GM23338 (cell line): ENCODE data around the gene PCDHA12. TPM values are rescaled to one million over a fixed set of nuclear protein-coding genes. Genes with fewer than 3 reads are reported as not detected.

ENCODE experiments used
- ATAC-seq: fragments of 200-7000 bp; cut with Tn5 transposase; 3 replicates; pipeline ENCODE4 v1.9.1; 2020
- DNase-seq: peaks from one replicate; pipeline ENCODE4 v3.0.0-alpha.2; 2015; ENCODE audit warnings: low spot score
- H2AFZ ChIP-seq: fragments of 200-600 bp; sonication (generic); 2 replicates; pipeline ENCODE4 v1.8.0; 2016; ENCODE audit warnings: antibody characterized with exemption, mild to moderate bottlenecking, moderate library complexity
- H3F3A ChIP-seq: fragments of 200-600 bp; sonication (generic); replicated peaks from 2 replicates; pipeline ENCODE4 v1.8.0; 2017; ENCODE audit warnings: antibody characterized with exemption, mixed run types, low read depth
- H3K27ac ChIP-seq: fragments of 200-600 bp; sonication (generic); 2 replicates; pipeline ENCODE4 v1.6.1; 2016; ENCODE audit warnings: low read depth
- H3K27me3 ChIP-seq: fragments of 200-600 bp; sonication (generic); 2 replicates; pipeline ENCODE4 v1.8.0; 2016; ENCODE audit warnings: mild to moderate bottlenecking, mixed run types, moderate library complexity; ENCODE audit not compliant: insufficient read depth
- H3K36me3 ChIP-seq: fragments of 200-600 bp; sonication (generic); 2 replicates; pipeline ENCODE4 v1.8.0; 2016; ENCODE audit warnings: mild to moderate bottlenecking; ENCODE audit not compliant: insufficient read depth
- H3K4me1 ChIP-seq: fragments of 200-600 bp; sonication (generic); 2 replicates; pipeline ENCODE4 v1.8.0; 2016; ENCODE audit warnings: mild to moderate bottlenecking, moderate library complexity; ENCODE audit not compliant: insufficient read depth
- H3K4me2 ChIP-seq: fragments of 200-600 bp; sonication (generic); 2 replicates; pipeline ENCODE4 v1.7.1; 2017; ENCODE audit warnings: mixed run types
- H3K4me3 ChIP-seq: fragments of 200-600 bp; sonication (generic); 2 replicates; pipeline ENCODE4 v1.6.1; 2016; ENCODE audit warnings: mixed run types
- H3K79me2 ChIP-seq: fragments of 200-600 bp; sonication (generic); replicated peaks from 2 replicates; pipeline ENCODE4 v1.8.0; 2017; ENCODE audit warnings: mild to moderate bottlenecking; ENCODE audit not compliant: insufficient read depth
- H3K9me2 ChIP-seq: fragments of 200-600 bp; sonication (generic); 2 replicates; pipeline ENCODE4 v1.8.0; 2017; ENCODE audit not compliant: insufficient read depth
- H4K20me1 ChIP-seq: fragments of 200-600 bp; sonication (generic); replicated peaks from 2 replicates; pipeline ENCODE4 v1.8.0; 2017; ENCODE audit warnings: mild to moderate bottlenecking; ENCODE audit not compliant: insufficient read depth
- H3K27ac Mint-ChIP-seq: 2 replicates; pipeline ENCODE4 v1.8.0; 2020; ENCODE audit warnings: inconsistent platforms, mild to moderate bottlenecking, moderate library complexity, mixed read lengths
- H3K27me3 Mint-ChIP-seq: 3 replicates; pipeline ENCODE4 v1.8.0; 2022; ENCODE audit warnings: low read depth, mild to moderate bottlenecking, moderate library complexity, mixed read lengths, inconsistent platforms; ENCODE audit not compliant: insufficient read depth, poor library complexity
- H3K36me3 Mint-ChIP-seq: 3 replicates; pipeline ENCODE4 v1.8.0; 2021; ENCODE audit warnings: low read depth, mild to moderate bottlenecking, inconsistent platforms, moderate library complexity, mixed read lengths
- H3K4me1 Mint-ChIP-seq: 3 replicates; pipeline ENCODE4 v1.8.0; 2020; ENCODE audit warnings: mild to moderate bottlenecking, inconsistent platforms, mixed read lengths
- H3K4me3 Mint-ChIP-seq: 3 replicates; pipeline ENCODE4 v1.8.0; 2021; ENCODE audit warnings: moderate library complexity, mild to moderate bottlenecking, inconsistent platforms, mixed read lengths
- H3K9me3 Mint-ChIP-seq: 3 replicates; pipeline ENCODE4 v1.8.0; 2020; ENCODE audit warnings: moderate library complexity, mild to moderate bottlenecking, inconsistent platforms, mixed read lengths
- CREB1 ChIP-seq: fragments of 250-450 bp; sonication (Bioruptor Pico); IDR thresholded peaks from 2 replicates; pipeline ENCODE4 v1.5.0; 2020; ENCODE audit warnings: low read depth, mild to moderate bottlenecking, moderate library complexity
- ZNF462 ChIP-seq: fragments of 250-450 bp; sonication (Bioruptor Pico); IDR thresholded peaks from 2 replicates; pipeline ENCODE4 v1.5.0; 2020; ENCODE audit warnings: mild to moderate bottlenecking, moderate library complexity
- polyA plus RNA-seq: library from polyadenylated mRNA; unstranded; fragments of >200 nt; fragmentation: Nextera tagmentation; extraction: Ambion mirVana; gene quantifications from 2 replicates; pipeline ENCODE4 v1.2.1, GENCODE V29; 2016
- total RNA-seq: library from RNA; depleted of rRNA; stranded (reverse); fragments of >200 nt; shearing (Covaris generic); gene quantifications from 2 replicates; pipeline ENCODE4 v1.2.3, GENCODE V29; 2014

The PCDHA12 gene
- total and polyA plus RNA-seq, 2 experiments from 2014 or later = 5.1 to 17.7 TPM

- Histone ChIP-seq H3K4me1 (no peaks in the 10 kb centered on the region), H3K36me3 (peaks cover 4% of the 10 kb centered on the region; the same call in 1 of the 2 replicates), H3K79me2 (no peaks in the 10 kb centered on the region), H3K9me2 (no peaks in the 10 kb centered on the region), H3K27me3 (no peaks in the 10 kb centered on the region), H4K20me1 (no peaks in the 10 kb centered on the region; the same call in 1 of the 2 replicates), H3K4me2 (no peak overlapping the region), H3K4me3 (no peak overlapping the region), H3K27ac (no peak overlapping the region), H3F3A (no peaks in the 10 kb centered on the region), H2AFZ (no peak overlapping the region)
- ATAC-seq (no peak), DNase-seq (no peak)
- H3K4me3 Mint-ChIP-seq = no peak overlapping the region
- H3K4me1 Mint-ChIP-seq = no peaks in the 10 kb centered on the region
- TF ChIP-seq CREB1 (CRISPR knock-in tag) (no peak), ZNF462 (no peak)
- peaks cover 24% of the 10 kb centered on the region; the same call in 2 of the 3 replicates for H3K36me3 Mint-ChIP-seq
- H3K27ac Mint-ChIP-seq = no peak overlapping the region
- peaks cover 10% of the 10 kb centered on the region for H3K9me3 Mint-ChIP-seq
- H3K27me3 Mint-ChIP-seq = peaks cover 2% of the 10 kb centered on the region
Measured at GRCh38 chr5:140835622-140836510, 39.2 kb upstream of the PCDHA12 start.
